Measurements from ENCODE around the gene TMA7.
"Not testable (repeated sequence)": the region's sequence is repeated elsewhere in the genome, so short reads cannot be mapped to it uniquely, and the experiment has no call there.

TMA7 gene

DNA sequence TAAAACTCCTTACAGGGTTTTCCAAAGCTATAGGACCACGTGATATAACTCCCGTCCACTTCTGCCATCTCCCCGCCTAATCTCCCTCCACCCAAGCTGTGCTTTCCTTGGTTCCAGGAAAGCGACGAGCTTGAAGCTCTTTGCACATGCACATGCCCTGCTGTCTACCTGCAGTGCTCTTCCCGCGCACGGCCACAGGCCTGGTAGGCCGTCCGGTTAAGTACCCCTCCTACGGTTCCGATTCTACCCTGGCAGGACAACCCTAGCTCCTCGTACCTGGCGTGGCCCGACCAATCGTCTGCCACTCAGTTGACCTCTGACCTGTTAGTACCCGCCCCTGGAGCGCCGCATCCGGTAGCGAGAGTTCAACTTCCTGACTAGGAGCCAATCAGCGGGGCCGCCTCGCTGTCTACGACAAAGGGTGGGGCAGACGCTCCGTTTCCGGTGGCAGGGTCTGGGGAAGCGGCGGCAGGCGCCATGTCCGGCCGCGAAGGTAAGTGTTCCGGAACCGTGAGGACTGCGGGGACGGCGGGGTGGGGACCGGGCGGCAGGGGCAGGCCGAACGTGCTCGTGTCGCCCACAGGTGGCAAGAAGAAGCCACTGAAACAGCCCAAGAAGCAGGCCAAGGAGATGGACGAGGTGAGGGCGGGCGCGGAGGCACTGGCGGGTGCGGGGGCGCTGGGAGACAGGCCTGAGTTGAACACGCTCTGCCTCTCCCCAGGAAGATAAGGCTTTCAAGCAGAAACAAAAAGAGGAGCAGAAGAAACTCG is at the start of gene TMA7, which contains the start of gene CCDC51:
Gene TMA7, plus strand, starts transcription at position 438 of the 770 bp plus-strand sequence. Its CDS starts 40 bp downstream, at position 478.
Gene CCDC51, minus strand, starts transcription at position 300 of the 770 bp plus-strand sequence. CDS start 4,991 bp downstream, outside the sequence.
- peak; percentile 92 to 96 for DNase-seq

DNA sequence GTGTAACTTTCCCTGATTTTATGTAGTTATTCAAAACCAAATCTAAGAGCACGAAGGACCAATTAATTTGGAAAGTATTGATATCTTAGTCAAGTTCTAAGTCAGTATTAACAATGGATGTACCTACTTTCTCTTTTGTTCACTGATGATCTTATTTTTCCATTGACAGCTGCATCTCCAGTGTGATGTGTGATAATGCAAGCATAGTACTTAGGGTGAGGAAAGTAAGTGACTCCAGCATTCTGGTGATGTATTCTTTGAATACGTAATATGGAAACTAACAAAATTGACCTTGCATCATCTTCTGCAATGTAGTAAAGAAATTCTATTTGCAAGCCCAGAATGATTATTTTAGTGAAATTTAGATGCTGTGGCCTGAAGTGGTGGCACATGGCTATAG is 45.7 kb upstream of the TMA7 start:
- no peak for DNase-seq

DNA sequence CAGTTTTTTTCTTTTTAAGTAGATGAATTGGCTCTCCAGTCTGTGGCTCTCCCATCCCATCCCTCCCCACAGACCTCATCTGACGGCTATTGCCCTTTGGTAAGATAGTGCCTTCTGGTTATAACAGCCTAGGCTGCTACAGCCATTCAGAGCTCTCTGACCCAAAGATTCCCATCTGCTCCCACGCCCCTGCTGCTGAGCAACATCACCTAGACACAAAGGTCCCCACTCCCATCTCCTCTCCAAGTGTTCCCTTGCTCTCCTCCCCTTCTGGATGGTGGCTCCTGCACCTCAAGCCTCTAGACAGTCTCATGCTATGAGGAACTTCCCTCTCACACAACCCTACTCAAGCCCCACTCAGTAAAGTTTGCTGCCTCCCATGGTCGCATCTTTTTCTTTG is 44.3 kb upstream of the TMA7 start:
- DNase-seq, result no peak

DNA sequence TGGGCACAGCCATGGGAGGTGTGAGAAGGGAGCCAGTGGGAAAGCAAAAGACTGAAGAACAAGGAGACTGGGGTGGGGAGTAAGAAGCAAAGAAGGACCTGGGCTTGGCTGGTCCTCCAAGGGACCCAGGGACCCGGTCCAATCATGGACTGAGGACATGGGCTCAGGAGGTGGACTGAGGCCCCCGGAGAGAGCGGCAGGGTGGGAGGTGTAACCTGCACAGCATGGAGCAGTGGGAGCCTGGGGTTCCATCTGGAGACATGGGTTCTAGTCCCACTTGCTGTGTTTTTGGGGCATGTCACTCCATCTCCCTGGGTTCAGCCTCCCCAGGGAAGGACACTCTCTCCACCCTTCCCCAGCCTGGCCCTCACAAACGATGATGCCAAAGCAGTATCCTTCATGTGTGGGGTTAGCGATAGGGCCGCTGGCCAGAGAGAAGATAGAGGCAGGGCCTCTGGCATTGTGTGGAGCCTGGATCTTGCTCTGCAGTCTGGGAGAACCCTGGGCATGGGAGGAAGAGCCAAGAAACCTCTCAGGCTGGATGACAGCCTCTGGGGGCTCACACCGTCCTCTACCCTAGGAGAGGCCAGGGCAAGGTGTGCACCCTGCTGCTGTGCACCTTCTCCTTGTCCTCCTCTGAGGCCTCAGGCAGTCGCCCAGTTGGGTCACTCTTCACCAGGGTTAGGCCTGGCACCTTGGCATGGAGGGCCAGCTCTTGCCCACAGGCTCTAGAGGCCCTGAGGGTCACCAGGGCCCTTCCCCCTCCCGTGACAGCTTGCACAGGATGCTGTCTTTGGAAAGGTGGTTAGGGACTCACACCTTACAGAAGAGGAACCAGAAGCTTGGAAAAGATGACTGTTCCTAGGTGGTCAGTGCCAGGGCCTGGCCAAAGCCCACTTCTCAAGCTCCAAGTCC is 42.0 kb upstream of the TMA7 start:
- no peak for DNase-seq

DNA sequence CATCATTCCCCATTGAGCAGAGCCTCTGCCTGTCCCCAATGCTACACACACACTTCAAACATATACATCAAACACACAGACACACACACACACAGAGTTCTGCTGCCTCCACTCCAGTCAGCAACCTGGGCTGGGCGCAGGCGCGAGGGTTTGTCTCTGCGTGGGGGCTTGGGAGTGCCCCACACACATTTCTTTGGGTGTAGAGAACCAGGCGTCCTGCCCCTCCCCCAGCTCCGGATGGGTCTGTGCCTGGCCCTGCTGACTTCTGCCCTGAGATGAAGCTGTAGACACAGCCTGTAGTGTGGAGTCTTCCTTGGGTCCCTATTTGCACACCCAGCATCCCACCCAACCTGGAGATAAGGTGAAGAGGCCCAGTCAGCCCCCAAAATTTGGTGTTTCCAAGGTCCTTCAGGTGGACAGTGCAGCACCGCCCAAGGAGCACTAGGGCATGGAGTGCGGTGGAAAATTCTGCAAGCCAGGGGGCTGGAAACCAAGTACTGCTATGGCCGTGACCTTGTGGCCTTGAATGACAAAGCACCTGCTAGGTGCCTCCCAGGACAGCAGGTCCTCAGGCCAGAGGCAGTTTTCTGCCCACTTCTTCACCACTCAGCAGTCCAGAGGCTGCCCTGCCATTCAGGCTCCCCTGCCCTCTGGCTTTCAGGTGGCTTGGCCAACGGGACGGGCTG is 41.2 kb upstream of the TMA7 start:
- DNase-seq, result no peak

DNA sequence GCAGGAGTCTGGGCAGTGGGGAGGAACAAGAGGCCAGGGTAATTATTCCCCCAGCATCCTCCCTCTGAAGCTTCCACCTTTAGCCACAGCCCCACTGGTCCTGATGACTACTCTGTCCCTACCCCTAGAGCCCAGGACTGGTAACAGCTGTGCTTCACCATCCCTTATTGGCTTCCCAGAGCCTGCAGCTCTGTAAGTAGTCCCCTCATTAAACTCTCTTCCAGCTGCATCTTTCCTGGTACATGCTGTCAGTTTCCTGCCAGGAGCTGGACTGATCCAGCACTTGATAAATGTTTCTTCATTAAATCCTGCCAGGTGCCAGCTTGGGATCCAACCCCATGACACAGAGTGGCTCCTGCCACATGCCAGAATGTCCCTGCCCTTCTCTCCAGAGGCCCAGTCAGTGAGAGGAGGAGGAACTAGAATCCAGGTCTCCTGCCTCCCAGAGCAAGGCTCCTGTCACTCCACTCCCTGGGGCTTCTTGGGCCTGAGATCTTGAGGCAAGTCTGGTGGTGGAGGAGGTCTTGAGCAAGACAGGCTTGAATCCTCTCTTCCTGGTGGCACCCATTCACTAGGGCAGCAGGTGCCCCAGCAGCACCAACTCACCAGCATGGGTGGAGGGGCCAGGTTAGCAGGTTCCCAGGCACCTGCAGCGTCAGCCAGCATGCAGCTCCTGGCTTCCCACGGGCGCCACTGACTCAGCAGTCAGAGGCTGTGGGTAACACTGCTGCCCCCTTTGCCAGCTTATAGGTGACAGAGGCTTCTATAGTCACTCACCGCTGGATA is 40.5 kb upstream of the TMA7 start:
- DNase-seq, result no peak

DNA sequence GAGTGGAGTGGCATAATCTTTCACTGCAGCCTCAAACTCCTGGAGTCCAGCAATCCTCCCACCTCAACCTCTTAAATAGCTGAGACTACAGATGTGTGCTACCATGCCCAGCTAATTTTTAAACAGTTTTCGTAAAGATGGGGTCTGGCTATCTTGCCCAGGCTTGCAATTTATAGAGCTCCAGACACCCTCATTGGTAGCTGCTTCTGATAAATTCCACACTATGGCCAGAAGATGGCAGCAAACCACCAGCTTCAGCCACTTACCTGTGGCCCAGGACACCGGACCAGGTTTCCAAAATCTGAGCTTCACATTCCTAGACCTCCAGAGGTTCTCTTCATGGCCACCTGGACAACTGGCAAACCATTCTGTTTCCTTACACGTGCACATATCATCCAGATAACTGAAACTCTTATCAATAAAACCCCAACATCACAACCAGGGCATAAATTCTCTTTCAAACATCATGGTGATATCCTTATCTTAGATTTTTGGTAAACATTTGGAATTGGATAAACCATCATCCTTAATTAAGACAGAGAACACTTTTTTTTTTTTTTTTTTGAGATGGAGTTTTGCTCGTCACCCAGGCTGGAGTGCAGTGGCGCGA is 39.1 kb upstream of the TMA7 start:
- peak in 1 of 2 experiments; percentile 59 for DNase-seq

DNA sequence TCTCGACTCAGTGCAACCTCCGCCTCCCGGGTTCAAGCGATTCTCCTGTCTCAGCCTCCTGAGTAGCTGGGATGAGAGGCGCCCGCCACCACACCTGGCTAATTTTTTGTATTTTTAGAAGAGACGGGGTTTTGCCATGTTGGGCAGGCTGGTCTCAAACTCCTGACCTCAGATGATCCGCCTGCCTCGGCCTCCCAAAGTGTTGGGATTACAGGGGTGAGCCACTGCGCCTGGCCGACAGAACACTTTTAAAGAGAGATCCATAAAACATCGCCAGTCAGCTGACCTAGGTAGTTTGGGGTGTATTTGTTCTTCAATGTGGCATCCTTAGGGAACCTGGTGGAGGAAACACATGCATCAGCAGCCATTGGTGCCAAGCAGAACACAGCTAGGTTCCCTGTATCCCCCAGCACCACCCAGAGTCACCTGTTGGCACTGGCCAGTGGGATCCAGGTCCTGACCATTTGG is 38.6 kb upstream of the TMA7 start:
- DNase-seq, result not testable (repeated sequence)

DNA sequence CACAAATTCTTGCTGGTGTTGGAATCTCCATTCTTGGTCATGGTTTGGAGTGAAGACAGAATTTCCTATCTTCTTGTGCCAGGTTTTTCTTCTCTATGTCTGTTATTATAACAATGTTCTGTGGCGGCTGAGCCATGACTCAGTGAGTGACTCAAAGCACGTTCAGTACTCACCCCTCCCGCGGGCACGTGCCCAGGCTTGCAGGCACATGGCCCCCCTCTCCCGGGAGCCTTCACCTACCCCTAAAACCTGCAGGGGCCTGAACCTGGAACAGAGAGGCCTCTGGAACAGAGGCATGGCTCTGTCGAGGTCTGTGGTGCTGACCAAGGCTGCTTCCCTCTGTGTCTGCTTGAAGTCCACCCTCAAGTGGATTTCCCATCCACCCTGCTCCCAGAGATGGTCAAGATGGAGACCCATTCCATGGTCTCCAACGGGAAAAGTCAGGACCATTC is 37.8 kb upstream of the TMA7 start:
- no peak for DNase-seq

DNA sequence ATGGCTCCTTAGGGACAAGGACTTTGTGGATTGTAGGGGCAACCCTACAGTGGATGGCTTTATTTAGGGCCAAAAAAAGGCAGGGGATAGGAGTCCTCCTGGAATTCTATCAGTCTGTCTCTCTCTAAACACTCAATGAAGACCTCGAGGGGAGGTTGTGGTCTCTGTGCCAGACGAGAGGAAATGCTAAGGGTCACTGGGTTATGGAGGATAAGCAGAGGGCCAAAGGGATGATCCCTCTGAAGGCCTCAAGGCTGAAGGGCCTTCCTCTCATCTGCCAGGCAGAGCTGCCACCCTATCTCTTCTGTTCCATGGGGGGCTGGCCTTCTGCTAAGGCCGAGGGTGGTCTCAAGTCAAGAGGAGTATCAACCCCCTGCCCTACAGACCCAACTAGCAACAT is 37.1 kb upstream of the TMA7 start:
- no peak for DNase-seq

DNA sequence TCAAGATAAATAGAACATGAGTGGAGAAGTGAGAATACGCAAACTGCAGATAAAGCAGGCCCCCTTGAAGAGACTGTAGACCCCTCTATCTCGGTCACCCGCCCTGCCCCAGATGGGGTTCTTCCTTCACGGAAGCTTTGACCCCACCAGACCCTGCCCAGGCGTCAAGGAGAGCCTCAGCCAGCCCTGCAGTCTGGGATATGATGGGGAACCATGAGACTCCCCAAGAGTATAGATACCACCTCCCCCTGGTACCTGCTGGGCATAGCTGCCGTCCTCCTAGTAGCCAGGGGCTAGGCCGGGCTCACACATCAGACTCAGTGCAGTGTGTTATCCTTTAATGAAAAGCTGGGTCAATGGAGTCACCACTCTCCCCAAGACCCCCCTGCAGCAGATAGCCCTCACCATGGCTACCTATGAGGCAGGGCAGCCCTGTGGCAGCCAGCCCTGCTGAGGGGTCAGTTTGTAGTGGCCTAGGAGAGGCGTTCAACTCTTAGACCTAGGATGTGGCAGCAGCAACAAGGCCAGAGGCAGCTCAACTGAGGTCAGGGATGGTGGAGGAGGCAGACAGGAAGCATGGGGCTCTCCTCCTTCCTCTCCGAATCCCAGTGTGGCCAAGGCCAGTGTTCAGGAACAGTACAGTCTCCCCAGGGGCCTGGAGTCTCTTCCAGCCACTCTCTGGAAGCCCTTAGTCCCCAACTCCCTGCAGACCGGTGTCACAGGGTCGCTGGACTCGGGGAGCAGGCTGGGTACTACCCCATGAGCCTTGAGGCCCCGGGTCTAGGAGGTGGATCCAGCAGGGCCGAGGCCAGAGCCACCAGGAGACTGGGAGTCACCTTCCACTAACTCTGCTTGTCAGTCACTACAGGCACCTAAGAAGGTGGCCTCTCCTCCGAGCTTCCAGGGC is 36.3 kb upstream of the TMA7 start:
- no peak for DNase-seq

DNA sequence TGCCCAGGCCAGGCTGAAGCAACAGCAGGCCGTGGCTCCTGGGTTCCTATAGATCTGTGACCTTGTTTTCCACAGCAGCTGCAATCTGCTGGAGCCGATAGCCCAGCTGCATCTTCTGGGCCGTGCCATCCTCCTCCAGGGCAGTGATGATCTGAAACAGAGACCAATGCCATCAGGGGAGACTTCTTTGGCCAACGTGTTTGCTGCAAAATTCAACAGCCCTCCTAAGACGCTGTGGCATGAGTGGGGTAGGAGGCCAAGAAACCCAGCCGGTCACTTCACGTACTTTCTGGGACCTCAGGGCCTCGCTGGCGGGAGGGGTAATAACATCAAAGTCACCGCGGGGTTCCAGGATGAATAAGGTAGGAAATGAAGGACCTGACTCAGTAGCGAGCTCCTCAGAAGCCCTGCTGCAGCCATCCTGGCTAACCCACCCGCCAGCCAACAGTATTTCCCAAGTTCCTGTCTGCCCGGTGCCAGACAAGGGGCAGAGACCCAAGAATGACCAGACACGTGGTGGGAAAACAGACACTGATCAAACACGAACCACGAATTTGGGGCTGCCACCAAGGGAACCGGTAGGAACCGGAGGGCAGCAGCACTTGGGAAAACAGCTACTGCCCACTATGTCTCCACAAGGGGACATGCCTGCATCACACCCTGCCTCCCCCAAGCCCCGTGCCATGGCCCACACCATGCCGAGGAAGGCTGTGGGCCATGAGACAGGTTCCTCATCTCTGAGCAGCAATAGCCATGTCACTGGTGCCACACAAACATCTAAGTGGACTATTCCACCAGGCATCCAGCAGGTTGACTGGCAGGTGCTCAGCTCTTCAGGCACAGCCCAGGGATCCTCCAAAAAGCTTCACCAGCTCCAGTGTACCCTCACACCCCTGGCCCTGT is 35.4 kb upstream of the TMA7 start:
- no peak for DNase-seq

DNA sequence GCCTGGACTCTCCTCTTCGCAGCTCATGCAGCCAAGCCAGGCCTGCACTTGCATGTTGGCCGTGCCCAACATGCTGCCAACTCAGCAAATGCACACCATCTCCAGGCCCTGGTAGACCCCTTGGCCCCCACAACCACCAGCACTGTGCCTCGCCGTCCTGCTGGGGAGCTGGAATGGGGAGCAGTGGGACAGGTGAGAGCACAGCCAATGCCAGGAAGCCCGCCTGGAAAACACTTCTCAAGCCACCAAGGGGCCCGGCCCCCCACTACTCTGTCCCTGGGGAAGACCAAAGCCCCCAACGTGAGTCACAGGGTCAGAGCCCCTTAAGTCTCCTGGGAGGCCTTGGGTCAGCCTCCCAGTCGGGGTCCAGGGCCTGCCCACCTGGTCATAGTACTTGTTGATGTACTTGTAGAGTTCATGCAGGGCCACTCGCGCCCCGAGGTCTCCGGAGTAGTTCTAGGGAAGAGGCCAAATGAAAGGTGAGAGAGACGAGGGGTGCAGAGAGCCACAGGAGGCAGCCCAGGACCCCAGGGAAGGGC is 34.6 kb upstream of the TMA7 start:
- DNase-seq, result no peak

DNA sequence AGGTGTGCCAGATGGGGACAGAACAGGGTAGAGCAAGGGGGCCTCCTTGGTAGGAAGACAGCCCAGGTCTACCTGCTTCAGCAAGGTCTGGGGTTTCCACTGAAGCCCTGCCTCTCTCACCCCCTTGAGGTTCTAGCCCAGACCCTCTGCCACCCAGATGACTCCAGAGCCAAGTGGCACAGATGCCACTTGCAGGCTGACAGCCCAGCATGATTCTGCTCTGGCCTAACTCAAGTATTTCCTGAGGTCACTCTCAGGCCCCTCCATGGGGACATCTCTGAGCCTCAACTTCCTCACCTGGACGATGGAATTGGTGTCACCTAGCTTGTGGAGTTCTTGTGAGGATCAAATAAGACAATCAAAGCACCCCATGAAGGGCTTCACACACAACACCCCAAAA is 34.1 kb upstream of the TMA7 start:
- no peak for DNase-seq

DNA sequence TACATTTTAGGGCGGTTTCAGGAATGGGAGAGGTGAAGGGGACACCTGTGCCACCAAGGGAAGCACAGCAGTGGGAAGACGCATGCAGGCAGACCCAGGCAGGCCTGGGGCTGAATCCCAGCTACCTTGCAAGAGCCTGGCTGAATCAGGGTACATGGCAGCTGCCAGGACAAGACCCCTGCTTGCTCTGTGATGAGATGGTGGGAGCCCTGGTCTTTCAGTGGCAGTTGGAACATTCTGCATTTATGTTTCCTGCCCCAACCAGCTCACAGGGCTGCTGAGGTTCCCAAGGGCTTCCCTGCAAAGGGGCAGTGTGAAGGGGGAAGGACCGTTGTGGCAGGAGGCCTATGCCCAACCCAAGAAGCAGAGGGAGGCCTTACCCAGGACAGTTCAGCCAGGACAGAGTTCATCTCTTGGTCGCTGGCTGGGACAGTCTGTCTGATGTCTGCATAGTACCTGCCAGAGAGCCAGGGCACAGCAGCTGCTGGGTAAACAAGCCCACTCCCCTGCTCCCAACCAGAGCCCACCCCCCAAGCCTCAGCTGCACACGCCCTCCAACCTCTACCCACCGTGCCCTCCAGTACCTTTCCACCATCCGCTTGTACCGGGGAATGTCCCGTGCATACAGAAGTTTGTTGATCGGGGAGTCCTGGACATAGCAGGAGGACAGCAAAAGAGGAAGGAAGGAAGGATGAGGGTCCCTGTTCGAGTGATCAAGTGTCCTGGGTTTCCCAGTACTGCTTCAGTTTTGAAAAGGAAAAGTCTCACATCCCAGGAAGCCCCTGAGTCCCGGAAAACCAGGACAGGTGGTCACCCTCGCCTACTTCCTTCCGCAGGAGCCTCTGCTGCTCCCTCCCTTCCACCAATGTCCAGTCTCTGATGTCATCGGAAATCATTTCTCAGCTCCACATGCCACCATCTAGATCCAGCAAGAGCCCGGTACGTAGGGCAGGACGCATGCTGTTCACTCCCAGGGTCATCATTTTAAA is 33.3 kb upstream of the TMA7 start:
- DNase-seq, result no peak

DNA sequence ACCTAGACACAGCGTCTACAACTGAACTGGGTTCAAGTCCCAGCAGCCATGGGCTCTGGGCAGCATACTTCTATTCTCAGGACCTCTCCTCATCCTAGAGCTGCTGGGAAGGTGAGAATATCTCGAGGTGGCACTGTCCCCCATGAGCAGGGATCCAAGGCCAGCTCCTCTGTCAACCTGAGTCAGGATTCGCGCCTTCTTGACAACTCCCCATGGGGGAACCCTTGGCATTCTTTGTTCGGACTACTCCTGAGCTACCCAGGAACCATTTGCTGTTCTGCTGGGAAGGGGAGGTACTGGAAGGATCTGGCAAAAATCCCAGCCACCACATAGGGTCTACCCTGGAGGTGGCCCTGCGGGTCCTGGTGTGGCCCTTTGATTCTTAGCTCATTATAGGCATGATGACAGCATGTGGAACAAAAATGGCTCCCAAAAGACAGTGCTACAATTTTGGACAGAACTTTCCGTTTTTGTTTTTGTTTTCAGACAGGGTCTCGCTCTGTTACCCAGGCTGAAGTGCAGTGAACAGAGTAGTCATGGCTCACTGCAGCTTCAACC is 32.4 kb upstream of the TMA7 start:
- no peak for DNase-seq

DNA sequence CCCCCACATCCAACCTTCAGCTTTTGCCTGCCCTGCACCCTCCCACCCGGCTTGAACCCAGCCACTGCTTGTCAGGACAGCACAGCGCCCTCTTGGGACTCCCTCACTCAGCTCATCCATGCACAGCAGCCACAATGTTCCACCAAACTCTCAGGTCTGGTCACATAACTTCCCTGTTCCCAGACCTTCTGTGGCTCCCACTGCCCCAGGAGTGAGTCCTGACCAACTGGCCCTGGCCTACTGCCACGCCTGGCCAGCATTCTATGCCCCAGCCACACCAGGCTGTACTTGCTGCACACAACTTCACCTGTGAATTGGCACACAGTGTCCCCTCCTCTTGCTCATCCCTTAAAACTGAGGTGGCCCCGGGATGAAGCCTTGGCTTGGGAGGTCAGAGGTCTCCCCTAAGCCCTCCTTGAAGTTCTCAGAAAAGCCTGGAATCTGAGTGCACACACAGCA is 31.2 kb upstream of the TMA7 start:
- DNase-seq, result no peak

Measured in cerebellar nuclear complex (tissue), 1 donor.